WERI-Rb-1 (cell line): ENCODE measurements around the gene ZMYND10.

Experiments
- DNase-seq: peaks from one replicate; pipeline ENCODE4 v3.0.0-alpha.2; 2020
- H3K27ac ChIP-seq: fragments of 250-450 bp; sonication (Bioruptor Pico); 2 replicates; pipeline ENCODE4 v1.5.1; 2020; ENCODE audit warnings: mild to moderate bottlenecking, moderate library complexity
- H3K27me3 ChIP-seq: fragments of 250-450 bp; sonication (Bioruptor Pico); 2 replicates; pipeline ENCODE4 v1.5.1; 2021; ENCODE audit warnings: mild to moderate bottlenecking, low read depth, moderate library complexity; ENCODE audit not compliant: insufficient read depth, severe bottlenecking
- H3K36me3 ChIP-seq: fragments of 250-450 bp; sonication (Bioruptor Pico); 2 replicates; pipeline ENCODE4 v1.5.1; 2020; ENCODE audit warnings: mild to moderate bottlenecking, moderate library complexity
- H3K4me3 ChIP-seq: 2 replicates; pipeline ENCODE4 v1.5.1; 2011; ENCODE audit warnings: low read depth, mild to moderate bottlenecking, control low read depth, low read length
- H3K9me3 ChIP-seq: fragments of 250-450 bp; sonication (Bioruptor Pico); 2 replicates; pipeline ENCODE4 v1.5.1; 2021; ENCODE audit warnings: mild to moderate bottlenecking, moderate library complexity; ENCODE audit not compliant: severe bottlenecking
- CTCF ChIP-seq: IDR thresholded peaks from 2 replicates; pipeline ENCODE4 v1.5.1; 2011; ENCODE audit warnings: low read depth, mild to moderate bottlenecking, control low read depth, inconsistent platforms, low read length

ZMYND10 gene

GRCh38 chr3:50388720-50389413 is 43.3 kb upstream of the ZMYND10 start:
- DNase-seq: no peak
- no peak overlapping the region for H3K4me3 ChIP-seq
- no peak for TF ChIP-seq CTCF
- no peaks in the 10 kb centered on the region for H3K27me3 ChIP-seq
- H3K27ac ChIP-seq: peak overlapping the region; percentile 58
- no peaks in the 10 kb centered on the region for H3K36me3 ChIP-seq
- no peaks in the 10 kb centered on the region for H3K9me3 ChIP-seq

- Histone ChIP-seq H3K27ac (peak overlapping the region; percentile 58), H3K4me3 (no peak overlapping the region), H3K36me3 (no peaks in the 10 kb centered on the region), H3K27me3 (no peaks in the 10 kb centered on the region), H3K9me3 (no peaks in the 10 kb centered on the region)
- peak; percentile 81 for DNase-seq
- TF ChIP-seq CTCF: peak; percentile 90
Measured at GRCh38 chr3:50388016-50388719, 42.6 kb upstream of the ZMYND10 start.

- no peak for TF ChIP-seq CTCF
Measured at GRCh38 chr3:50385754-50386153, 40.2 kb upstream of the ZMYND10 start.

GRCh38 chr3:50383750-50384149 is 38.2 kb upstream of the ZMYND10 start:
- no peaks in the 10 kb centered on the region for H3K36me3 ChIP-seq
- H3K27me3 ChIP-seq: no peaks in the 10 kb centered on the region
- H3K27ac ChIP-seq: no peak overlapping the region
- no peak overlapping the region for H3K4me3 ChIP-seq
- H3K9me3 ChIP-seq: no peaks in the 10 kb centered on the region
- DNase-seq: no peak
- no peak for TF ChIP-seq CTCF

More at GRCh38 chr3:50385754-50386153, 40.2 kb upstream of the ZMYND10 start:
- Histone ChIP-seq H3K27ac (no peak overlapping the region), H3K27me3 (no peaks in the 10 kb centered on the region), H3K9me3 (no peaks in the 10 kb centered on the region), H3K36me3 (no peaks in the 10 kb centered on the region), H3K4me3 (no peak overlapping the region)
- DNase-seq: no peak

GRCh38 chr3:50382722-50383121 is 37.2 kb upstream of the ZMYND10 start:
- no peaks in the 10 kb centered on the region for H3K9me3 ChIP-seq
- H3K36me3 ChIP-seq: no peaks in the 10 kb centered on the region
- no peak for DNase-seq
- no peak overlapping the region for H3K4me3 ChIP-seq
- H3K27me3 ChIP-seq: no peaks in the 10 kb centered on the region
- no peak overlapping the region for H3K27ac ChIP-seq
- TF ChIP-seq CTCF: no peak
